Pancreas (tissue), 10 donors: ENCODE results near the gene CBX4. TPM values are rescaled to one million over a fixed set of nuclear protein-coding genes. Genes with fewer than 3 reads are reported as not detected.

Experiments used
- ATAC-seq, 4 donors: fragments of 200-7000 bp; cut with Tn5 transposase; one replicate each; pipeline versions ENCODE4 v1.8.0 to v1.9.1; 2020; ENCODE audit warnings: mild to moderate bottlenecking in 4 of 4, moderate library complexity in 4 of 4
- DNase-seq, 6 donors: peaks; one replicate each; pipeline ENCODE4 v3.0.0-alpha.2; 2020
- FAIRE-seq: peaks from 2 replicates; lab custom pipeline; 2012; peaks lifted over from hg19 to GRCh38; lab: Jason Lieb, UNC
- H3K27ac ChIP-seq, 4 donors: fragments of 200-600 bp; sonication (generic); 1 replicate in 3 of 4; 2 replicates in 1 of 4; pipeline versions ENCODE4 v1.5.0 to v1.8.0; 2020
- H3K27me3 ChIP-seq, 4 donors: fragments of 200-600 bp; one replicate each; pipeline ENCODE4 v1.8.0; 2021
- H3K36me3 ChIP-seq, 3 donors: fragments of 200-600 bp; sonication (generic) in 1 of 3; one replicate each; pipeline versions ENCODE4 v1.5.0 to v1.8.0; 2020 to 2021
- H3K4me1 ChIP-seq, 3 donors: fragments of 200-600 bp; one replicate each; pipeline ENCODE4 v1.8.0; 2021
- H3K4me3 ChIP-seq, 4 donors: fragments of 200-600 bp; sonication (generic) in 2 of 4; one replicate each; pipeline versions ENCODE4 v1.5.0 to v1.8.0; 2020 to 2021
- H3K9me3 ChIP-seq, 4 donors: fragments of 200-600 bp; one replicate each; pipeline ENCODE4 v1.8.0; 2021
- WGBS, 2 donors: extraction: QIAGEN DNeasy Blood & Tissue Kit; methylation state at CpG; one replicate each; pipeline ENCODE4 v1.1.7; 2013; 5-methylcytosine and 5-hydroxymethylcytosine counted together
- intact Hi-C, 3 donors: fragments of 100-400 bp; cut with DNase I; formaldehyde crosslinking; loops; one replicate each; pipeline versions ENCODE4 v1.11.1 to v1.14.2; 2022
- polyA plus RNA-seq, 2 donors: library from polyadenylated mRNA; stranded (reverse); fragments of 200-250 nt; gene quantifications; one replicate each; pipeline ENCODE4 v1.2.3, GENCODE V29; 2013
- total RNA-seq, 6 donors: library from RNA; stranded (reverse); fragmentation: NEBNext Ultra II Directional in 4 of 6; extraction: Animal tissue kit (Norgen Biotek cat#: 25700) in 4 of 6; gene quantifications; one replicate each; pipeline versions ENCODE4 v1.2.1 to v1.2.4, GENCODE V29; 2021 to 2023
- TF ChIP-seq, protein P1 (sequence below), 4 donors: fragments of 200-600 bp; sonication (generic) in 3 of 4; IDR thresholded peaks; one replicate each; pipeline versions ENCODE4 v1.5.0 to v1.8.0; 2021; ENCODE audit warnings: antibody characterized with exemption in 4 of 4
- donor health status: healthy with polysubstance abuse.
- donor health status: DM: no; HTN: no; CAD: no; lungs with moderate emphysema.
- donor health status: DM: no; HTN: no; CAD: no.
- donor health status: control.
- donor health status: control.
- donor health status: Bipolar disorder and iron deficiency.
- donor health status: DM: yes; HTN: yes; CAD: no.
- donor health status: DM: no; HTN: no; CAD: no.
- donor health status: DM: no; HTN: no; CAD: no.
- donor health status: DM: yes; HTN: yes; CAD: no.

Gene CBX4
- total and polyA plus RNA-seq, 8 donors, result 11.1 to 42.4 (median 18.0) TPM

DNA sequence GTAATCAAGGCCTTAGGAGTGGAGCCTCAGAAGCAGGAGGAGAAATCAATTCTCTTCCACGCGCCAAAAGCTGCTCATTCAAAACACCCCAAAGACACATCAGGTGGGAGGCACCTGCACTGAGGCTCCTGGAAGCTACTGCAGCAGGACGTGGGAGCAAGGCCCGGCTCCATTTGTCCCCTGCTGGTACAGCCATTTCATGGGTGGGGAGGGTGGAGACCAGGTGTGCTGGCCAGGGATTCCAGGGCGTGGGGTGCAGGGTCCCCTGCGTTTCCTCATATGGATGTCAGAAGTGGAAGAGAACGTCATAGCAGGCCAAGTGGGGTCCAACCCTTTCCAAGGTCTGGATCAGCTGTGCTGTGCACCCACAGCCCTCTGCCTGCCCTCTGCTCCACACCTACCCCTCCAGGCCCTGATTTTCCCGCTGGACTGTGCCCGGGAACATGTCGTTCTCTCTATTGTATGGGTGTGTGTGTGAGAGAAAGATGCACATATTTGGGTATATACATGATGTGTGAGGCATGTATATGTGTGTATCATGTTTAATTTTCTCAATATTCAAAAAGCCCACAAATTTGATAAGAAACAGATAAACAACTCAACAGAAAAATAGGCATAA lies 39.2 kb upstream of the CBX4 start:
- no peaks in the 10 kb centered on the region for H3K9me3 ChIP-seq
- TF ChIP-seq, protein P1, sequence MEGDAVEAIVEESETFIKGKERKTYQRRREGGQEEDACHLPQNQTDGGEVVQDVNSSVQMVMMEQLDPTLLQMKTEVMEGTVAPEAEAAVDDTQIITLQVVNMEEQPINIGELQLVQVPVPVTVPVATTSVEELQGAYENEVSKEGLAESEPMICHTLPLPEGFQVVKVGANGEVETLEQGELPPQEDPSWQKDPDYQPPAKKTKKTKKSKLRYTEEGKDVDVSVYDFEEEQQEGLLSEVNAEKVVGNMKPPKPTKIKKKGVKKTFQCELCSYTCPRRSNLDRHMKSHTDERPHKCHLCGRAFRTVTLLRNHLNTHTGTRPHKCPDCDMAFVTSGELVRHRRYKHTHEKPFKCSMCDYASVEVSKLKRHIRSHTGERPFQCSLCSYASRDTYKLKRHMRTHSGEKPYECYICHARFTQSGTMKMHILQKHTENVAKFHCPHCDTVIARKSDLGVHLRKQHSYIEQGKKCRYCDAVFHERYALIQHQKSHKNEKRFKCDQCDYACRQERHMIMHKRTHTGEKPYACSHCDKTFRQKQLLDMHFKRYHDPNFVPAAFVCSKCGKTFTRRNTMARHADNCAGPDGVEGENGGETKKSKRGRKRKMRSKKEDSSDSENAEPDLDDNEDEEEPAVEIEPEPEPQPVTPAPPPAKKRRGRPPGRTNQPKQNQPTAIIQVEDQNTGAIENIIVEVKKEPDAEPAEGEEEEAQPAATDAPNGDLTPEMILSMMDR (IDR thresholded peaks at IDR 0.05), result no peak
- 78 to 86% methylated on average over 10 of the region's 10 CpGs for WGBS, 2 donors
- no peaks in the 10 kb centered on the region for H3K4me1 ChIP-seq
- no peak overlapping the region for H3K4me3 ChIP-seq
- no peak for ATAC-seq
- H3K27ac ChIP-seq, result no peak overlapping the region
- H3K27me3 ChIP-seq, result no peaks in the 10 kb centered on the region
- peak in 1 of 6 donors; percentile 27 for DNase-seq
- FAIRE-seq, result no peak
- H3K36me3 ChIP-seq, result no peaks in the 10 kb centered on the region
- intact Hi-C loops, result no loop called here

DNA sequence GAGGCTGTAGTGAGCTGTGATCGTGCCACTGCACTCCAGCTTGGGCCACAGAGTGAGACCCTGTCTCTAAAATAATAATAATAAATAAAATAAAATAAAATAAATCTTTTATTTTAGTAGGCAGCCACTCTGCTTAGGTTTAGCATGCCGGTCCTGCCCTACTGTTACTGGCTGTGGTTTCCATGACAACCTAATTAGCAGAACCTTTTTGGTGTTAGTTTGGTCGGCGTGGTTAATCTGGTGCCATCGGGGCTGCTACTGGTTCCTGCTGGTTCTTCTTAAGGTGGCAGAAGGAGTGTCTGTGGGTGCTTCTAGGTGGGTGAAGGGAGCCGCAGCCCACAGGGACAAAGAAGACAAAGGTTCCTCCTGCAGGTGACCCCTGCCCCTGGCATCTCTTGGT lies 37.8 kb upstream of the CBX4 start:
- ATAC-seq (no peak), DNase-seq (peak in 1 of 6 donors; percentile 18), FAIRE-seq (no peak)
- Histone ChIP-seq H3K9me3 (no peaks in the 10 kb centered on the region), H3K4me3 (no peak overlapping the region), H3K36me3 (no peaks in the 10 kb centered on the region), H3K4me1 (no peaks in the 10 kb centered on the region), H3K27ac (no peak overlapping the region), H3K27me3 (no peaks in the 10 kb centered on the region)
- 90 to 91% methylated on average over 6 of the region's 6 CpGs for WGBS, 2 donors
- TF ChIP-seq, protein P1 (IDR thresholded peaks at IDR 0.05), result no peak
- intact Hi-C loops, result no loop called here

DNA sequence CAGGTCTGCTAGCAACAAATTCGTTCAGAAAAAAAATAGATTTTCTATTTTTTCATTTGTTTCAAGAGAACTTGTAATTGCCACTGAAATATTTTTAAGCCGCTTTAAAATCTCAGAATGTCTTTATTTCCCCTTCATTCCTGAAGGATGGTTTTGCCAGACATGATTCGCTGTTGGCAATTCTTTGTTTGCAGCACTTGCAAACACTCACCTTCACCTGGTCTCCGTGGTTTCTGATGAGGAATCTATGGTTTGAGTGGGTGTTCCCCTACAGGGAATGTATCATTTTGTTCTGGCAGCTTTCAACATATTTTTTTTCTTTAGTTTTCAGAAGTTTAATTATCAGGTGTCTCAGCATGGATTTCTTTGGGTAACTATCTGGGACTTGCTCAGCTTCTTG lies 36.3 kb upstream of the CBX4 start:
- H3K4me3 ChIP-seq, result no peak overlapping the region
- no peak for FAIRE-seq
- 80 to 89% methylated on average over 4 of the region's 4 CpGs for WGBS, 2 donors
- no peaks in the 10 kb centered on the region for H3K4me1 ChIP-seq
- DNase-seq, result no peak
- intact Hi-C loops, result no loop called here
- no peaks in the 10 kb centered on the region for H3K36me3 ChIP-seq
- no peak overlapping the region for H3K27ac ChIP-seq
- no peaks in the 10 kb centered on the region for H3K27me3 ChIP-seq
- TF ChIP-seq, protein P1 (IDR thresholded peaks at IDR 0.05), result no peak
- no peak for ATAC-seq
- H3K9me3 ChIP-seq, result no peaks in the 10 kb centered on the region

DNA sequence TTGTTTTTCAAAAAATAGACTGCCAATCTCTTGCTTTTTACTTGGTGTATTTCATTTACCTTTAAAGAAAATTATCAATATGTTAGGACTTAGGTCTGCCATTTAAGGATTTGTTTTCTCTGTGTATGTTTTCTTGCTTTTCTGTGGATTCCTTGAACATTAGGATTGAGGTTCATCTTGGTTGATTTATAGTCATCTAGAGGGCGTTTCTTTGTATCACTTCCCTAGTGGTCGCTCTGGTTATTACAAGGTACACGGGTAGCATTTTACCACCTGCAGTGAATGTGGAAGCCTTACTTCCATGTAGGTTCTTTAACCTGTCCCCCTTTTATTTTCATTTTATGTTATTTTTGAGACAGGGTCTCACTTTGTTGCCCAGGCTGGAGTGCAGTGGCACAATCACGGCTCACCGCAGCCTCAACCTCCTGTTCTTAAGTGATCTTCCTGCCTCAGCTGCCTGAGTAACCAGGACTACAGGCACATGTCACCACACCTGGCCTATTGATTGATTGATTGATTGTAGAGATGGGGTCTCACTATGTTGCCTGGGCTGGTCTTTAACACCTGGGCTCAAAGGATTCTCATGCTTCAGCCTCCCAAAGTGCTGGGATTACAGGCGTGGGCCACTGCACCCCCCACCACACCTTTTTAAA lies 35.2 kb upstream of the CBX4 start:
- Histone ChIP-seq H3K27ac (no peak overlapping the region), H3K4me3 (no peak overlapping the region), H3K9me3 (no peaks in the 10 kb centered on the region), H3K27me3 (no peaks in the 10 kb centered on the region), H3K4me1 (no peaks in the 10 kb centered on the region), H3K36me3 (no peaks in the 10 kb centered on the region)
- WGBS, 2 donors, result 23 to 26% methylated on average over 6 of the region's 6 CpGs
- ATAC-seq (peak; percentile 48 to 85 (median 70)), FAIRE-seq (no peak), DNase-seq (peak in 1 of 6 donors; percentile 33)
- intact Hi-C loops, result no loop called here
- TF ChIP-seq, protein P1 (IDR thresholded peaks at IDR 0.05), result peak; percentile 11 to 53 (median 34)

DNA sequence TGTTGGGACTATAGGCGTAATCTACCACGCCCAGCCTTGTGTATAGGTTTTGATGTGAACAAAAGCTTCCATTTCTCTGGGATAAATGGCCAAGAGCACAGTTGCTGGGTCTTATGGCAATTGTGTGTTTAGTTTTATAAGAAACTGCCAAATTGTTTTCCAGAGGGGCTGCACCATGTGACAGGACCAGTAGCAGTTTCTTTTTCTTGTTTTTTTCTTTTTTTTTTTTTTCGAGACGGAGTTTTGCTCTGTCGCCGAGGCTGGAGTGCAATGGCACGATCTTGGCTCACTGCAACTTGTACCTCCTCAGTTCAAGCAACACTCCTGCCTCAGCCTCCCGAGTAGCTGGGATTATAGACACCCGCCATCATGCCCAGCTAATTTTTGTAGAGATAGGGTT lies 34.3 kb upstream of the CBX4 start:
- Histone ChIP-seq H3K27me3 (no peaks in the 10 kb centered on the region), H3K4me1 (no peaks in the 10 kb centered on the region), H3K9me3 (no peaks in the 10 kb centered on the region), H3K36me3 (no peaks in the 10 kb centered on the region), H3K4me3 (no peak overlapping the region), H3K27ac (no peak overlapping the region)
- ATAC-seq, result no peak
- no peak for FAIRE-seq
- no peak for DNase-seq
- TF ChIP-seq, protein P1 (IDR thresholded peaks at IDR 0.05), result no peak
- intact Hi-C loops, result no loop called here
- 87 to 91% methylated on average over 9 of the region's 9 CpGs for WGBS, 2 donors
